HG03135 (cell line): Measurements from ENCODE around the gene ZNF326.
"Not testable (repeated sequence)": the region's sequence is repeated elsewhere in the genome, so short reads cannot be mapped to it uniquely, and the experiment has no call there.

Experiments used
- ATAC-seq: cut with Tn5 transposase; IDR thresholded peaks from one replicate; pipeline ENCODE4 v1.9.1; 2021; ENCODE audit warnings: mild to moderate bottlenecking, moderate library complexity; ENCODE audit not compliant: unreplicated experiment

ZNF326 gene

DNA sequence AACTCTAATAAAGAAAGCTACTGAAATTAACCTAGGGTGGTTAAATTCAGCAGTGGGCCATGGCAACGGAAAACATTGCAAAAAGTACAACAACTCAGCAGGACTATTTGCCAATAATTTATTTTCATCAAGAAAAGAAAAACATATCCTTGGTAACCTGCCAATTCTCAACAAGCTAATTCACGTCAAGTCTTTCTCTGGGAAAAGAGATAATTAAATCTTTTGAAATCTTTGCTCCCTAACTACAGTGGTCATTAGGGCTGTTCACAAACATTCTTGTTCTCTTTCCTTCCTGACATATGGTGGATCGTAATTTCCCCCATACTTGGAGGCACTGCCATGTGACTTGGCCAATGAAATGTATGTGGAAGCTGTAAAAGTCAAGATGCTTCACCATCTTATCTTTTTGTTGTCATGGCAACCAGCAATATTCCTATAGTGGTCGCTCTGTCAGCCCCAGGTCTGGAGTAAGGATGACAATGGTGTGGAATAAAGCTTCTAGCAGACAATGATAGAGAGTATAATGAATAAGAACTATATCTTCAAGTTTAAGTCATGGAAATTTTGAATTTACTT lies 29.6 kb upstream of the ZNF326 start:
- ATAC-seq, result no peak

DNA sequence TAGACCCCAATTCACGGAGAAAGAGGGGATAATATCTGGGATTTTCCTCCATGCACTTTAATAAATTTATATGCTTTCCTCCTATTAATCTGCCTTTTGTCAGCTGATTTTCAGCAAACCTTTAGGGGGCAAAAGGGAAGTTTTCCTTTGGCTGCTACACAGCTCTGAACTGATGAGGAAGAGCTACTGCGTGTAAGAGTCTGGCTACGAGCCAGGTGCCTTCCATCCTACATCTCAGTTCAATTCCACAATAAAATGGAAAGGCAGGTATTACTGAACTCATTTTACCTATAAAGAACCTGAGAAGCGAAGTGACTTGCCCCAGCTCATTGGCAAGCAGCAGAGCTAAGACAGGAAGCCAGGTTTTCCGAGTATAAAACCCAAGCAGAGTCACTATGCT lies 28.3 kb upstream of the ZNF326 start:
- ATAC-seq, result no peak

DNA sequence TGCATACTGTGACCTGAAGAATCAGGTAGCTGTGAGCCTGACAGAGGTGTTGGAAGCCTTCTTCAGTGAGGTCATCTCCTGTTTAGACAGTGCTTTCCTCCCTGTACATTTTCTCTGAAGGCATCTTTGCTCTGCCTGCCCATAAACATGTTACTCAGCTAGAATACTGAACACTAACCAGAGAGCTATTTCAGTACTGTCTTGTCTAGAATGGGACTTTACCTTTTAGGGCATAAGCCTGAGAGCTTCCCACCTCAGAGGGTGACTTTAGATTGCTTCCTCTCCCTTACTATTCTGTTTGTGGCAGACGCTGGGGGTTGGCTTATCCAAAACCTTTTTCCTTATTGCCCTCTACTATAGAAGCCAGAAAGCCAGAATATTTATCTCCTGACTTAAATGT lies 23.3 kb upstream of the ZNF326 start:
- ATAC-seq, result peak; percentile 64

DNA sequence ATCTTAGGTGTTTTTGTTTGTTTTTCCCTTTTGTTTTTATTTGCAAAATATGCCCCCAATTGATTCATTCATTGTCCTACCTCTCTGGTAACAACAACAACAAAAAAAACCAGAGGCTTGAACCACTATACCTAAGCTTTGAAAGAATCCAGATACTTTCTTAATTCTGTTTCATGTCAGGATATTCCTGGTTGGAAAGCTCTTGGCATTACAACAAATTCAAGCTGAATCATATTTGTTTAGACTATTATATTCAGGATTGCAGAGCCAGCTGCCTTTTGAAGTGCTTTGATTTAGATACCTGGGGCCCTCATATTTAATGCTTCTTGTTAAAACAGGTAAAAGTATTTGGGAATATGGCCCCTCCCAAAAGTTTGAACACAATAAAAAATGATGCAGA lies 22.9 kb upstream of the ZNF326 start:
- ATAC-seq, result no peak

DNA sequence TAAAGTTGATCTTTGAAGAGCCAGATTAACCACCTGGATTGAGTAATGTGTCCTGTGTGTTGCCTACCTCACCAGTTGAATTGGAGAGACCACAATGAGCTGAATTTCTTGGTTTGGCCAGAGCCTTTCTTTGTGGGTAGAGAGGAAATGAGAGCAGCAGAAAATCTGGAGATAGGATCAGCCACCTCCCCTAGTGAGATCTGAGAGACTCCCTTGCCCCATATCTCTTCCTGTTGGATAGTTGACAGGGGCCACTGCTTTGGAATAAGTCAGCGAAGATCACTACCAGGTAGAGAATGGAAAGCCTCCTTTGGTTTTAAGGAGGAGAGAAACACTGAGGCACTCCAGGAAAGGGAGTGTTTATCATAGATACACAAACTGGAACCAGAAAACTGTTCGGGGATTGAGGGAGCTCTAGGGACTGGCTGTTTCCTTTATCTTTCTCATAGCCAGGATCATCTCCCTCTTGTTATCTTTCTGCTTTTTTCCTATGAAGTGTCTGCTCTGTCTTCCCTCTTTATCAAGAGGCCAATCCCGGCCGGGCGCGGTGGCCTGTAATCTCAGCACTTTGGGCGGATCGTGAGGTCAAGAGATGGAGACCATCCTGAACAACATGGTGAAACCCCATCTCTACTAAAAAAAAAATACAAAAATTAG lies 21.3 kb upstream of the ZNF326 start:
- ATAC-seq, result no peak

DNA sequence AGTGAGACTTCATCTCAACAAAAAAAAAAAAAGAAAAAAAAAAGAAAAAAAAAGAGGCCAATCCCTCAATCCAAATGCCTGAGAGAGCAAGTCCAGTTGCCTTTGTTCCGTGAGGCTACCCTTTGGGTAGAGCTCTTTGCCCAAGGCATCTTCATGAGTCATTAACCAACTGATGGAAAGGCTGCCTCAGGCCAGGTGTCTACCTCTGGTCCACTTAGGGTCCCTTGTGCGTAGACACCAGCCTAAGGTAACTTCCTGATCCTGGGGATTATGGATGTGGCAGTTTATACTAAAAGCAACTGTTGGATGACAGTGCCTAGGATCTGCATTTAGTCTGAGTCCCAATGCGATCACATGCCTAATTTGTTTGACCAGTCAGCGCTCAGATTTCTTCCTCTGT lies 20.7 kb upstream of the ZNF326 start:
- no peak for ATAC-seq

DNA sequence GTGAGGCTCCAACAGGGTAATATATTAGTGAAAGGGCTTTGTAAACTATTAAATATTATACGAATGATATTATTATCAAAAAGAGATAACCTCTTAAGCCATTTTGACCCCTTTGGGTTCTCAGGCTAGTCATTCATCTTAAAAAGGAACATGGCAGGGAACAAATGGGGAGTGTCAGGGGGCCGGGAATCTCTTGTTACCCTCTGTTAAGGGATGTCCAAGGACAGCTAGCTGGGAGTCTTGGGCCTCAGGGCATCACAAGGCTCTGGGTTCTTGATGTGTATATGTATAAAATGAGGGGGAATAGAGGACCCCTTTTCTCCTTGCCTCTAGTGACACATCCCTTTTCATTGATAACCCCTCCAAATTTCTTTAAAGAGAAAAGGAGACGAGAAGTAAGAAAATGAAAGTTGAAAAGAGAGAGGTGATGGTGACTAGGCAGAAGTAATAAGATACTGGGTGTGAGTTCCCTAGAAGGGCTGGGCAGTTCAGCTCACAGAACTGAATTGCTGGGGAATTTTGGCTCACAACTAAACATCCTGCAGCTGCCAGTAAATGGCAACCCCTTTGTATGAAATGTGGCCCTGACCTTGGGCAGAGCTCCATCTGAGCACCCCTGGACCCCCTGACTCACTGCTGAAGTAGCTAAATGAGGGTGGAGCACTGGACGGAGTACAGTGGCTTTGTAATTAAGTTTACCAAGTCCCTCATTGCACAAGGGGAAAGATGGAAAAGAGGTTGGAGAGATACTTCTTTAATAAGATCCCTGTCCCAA lies 20.0 kb upstream of the ZNF326 start:
- no peak for ATAC-seq

DNA sequence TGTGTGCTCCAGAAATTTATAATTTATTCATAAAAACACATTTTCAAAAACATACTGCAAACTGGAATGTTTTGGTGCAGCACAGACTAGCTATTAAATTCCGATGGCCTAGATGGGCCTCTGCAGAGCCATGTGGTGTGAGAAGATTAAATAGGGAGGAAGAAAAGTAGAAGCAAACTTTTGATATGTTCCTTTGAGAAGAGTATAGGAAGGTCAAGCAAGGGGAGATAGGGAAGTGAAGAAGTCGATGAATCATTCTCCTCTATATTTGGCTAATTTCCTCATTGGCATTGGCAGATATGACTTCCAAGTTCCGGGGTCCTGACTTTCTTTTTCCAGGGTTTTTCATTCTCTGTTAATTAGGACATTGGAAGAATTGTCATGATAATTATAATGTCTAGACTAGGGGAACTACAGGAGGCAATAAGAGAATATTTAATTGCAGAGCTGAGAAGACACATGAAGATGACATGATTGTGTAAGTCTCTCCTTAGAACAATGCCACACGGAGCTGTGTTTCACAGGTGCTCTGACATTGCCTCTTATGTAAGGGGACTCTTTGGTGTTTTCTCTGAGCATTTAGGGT lies 19.3 kb upstream of the ZNF326 start:
- ATAC-seq, result no peak

DNA sequence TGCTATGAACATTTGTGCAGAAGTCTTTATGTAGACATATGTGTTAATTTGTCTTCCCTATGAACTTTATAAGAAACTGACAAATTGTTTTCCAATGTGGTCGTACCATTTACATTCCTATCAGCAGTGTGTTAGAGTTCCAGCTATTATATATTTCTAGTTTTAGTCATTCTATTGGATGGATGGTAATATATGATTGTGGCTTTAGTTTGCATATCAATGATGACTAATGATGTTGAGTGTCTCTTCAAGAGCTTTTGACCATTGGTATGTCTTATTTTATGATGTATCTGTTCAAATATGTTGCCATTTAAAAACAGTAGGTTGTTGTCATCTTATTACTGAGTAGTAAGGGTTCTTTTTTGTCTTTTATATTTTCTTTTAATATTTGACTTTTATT lies 16.2 kb upstream of the ZNF326 start:
- no peak for ATAC-seq

DNA sequence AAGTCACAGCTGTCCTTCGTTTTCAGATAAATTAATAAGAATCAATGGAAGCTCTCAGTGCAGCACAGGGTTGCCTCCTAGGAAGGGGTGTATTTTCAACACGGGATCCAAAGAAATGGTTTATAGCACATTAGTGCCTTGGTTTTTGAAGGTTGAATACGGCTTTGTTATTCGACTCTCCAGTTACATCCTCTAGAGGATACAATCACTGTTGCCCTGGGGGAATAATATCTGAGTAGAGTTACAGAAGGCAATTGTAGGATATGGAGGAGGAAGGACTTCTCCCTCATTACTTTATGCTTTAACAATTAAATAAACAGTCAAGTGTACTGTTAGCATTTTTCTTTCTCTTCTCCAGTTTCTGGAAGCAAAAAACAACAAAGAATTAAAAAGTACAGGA lies 14.3 kb upstream of the ZNF326 start:
- no peak for ATAC-seq

DNA sequence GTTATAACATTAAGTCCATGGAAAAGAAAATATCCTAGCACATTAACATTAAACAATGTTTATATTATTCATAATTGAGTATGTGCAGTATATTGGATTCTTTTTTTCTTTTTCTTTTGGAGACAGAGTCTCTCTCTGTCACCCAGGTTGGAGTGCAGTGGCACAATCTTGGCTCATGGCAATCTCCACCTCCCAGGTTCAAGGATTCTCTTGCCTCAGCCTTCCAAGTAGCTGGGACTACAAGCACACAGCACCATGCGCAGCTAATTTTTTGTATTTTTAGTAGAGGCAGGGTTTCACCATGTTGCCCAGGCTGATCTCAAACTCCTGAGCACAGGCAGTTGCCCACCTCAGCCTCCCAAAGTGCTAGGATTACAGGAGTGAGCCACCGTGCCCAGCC lies 12.1 kb upstream of the ZNF326 start:
- not testable (repeated sequence) for ATAC-seq

DNA sequence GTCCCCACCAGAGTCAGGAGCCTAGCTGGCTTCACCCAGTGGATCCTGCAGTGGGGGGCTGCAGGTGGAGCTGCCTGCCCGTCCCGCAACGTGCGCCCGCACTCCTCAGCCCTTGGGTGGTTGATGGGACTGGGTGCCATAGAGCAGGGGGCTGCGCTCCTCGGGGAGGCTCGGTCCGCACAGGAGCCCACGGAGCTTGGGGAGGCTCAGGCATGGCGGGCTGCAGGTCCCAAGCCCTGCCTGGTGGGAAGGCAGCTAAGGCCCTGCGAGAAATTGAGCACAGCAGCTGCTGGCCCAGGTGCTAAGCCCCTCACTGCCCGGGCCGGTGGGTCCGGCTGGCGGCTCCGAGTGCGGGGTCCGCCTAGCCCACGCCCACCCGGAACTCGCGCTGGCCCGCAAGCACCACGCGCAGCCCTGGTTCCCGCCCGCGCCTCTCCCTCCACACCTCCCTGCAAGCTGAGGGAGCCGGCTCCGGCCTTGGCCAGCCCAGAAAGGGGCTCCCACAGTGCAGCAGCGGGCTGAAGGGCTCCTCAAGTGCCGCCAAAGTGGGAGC lies 10.3 kb upstream of the ZNF326 start:
- not testable (repeated sequence) for ATAC-seq

DNA sequence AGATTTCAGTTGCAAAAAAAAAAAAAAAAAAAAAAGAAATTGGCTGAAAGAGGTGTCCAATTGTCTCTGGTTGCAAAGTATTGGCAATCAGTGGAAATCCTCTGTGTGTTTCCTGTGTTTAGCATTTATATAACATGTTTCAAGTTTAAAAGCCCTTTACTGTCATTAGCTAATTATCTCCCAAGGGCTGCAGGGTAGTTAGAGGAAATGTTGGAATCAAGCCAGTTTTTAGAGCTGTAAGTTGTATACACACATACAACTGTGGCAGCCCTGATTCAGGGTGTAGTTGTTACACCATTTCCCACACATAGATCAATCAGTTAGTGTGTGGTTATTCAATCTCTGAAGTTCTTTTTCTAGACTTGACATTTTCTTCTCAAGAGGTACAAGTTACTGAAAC lies 8.9 kb upstream of the ZNF326 start:
- no peak for ATAC-seq

DNA sequence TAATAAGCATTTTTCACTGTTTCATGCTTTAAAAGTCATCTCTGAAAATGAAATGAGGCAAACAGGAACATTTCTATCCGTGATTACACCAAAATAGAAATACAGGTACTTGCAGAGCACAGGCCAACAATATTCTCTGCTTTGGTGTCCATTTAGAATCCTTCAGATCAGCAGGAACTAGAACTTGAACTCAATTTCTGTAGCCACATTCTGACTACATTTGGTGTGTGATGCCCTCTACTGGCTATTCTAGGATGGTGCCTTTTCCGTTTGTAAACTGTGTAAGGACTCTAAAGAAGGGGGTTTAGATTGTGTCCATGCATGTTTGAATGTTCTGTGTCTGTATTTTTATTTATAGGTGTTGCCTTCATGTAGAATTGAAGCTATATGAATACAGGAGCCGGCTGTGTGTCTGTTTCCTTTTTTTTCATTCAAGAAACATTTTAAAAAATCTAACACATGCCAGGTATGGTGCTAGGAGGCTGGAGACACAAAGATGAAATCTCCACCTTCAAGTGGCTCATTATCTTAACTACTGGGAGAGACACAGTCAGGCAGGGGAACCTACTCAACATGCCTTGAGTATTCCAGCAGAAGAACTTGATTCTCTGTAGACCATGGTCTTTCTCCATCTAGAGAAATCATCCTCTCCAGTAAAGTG lies 7.6 kb upstream of the ZNF326 start:
- no peak for ATAC-seq

DNA sequence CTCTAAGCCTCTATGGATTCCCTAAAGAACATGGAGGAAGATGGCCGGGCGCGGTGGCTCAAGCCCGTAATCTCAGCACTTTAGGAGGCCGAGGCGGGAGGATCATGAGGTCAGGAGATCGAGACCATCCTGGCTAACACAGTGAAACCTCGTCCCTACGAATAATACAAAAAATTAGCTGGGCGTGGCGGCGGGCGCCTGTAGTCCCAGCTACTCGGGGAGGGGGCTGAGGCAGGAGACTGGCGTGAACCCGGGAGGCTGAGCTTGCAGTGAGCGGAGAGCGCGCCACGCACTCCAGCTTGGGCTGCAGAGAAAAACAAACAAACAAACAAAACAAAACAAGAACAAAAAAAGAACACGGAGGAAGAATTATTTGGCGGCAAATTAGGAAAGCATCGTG lies 5.8 kb upstream of the ZNF326 start:
- ATAC-seq, result no peak

DNA sequence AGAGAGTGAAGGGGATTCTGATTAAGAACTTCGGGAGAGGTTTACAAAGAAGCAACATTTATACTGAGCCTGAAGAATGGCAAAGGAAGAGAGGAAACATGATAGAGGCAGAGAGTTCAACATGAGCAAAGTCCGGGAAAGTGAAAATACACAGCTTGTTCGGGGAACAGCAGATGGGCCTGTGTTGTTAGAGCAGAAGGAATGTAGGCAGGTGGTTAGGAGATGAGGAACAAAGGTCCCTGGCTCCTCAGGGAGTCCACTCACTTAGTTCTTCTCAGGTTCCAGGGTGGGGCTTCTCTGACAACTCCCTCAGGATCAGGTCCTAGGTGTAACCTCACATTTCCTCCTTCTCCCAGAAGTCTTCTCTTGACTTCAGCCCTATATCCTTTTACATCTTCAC lies 5.1 kb upstream of the ZNF326 start:
- ATAC-seq, result no peak

DNA sequence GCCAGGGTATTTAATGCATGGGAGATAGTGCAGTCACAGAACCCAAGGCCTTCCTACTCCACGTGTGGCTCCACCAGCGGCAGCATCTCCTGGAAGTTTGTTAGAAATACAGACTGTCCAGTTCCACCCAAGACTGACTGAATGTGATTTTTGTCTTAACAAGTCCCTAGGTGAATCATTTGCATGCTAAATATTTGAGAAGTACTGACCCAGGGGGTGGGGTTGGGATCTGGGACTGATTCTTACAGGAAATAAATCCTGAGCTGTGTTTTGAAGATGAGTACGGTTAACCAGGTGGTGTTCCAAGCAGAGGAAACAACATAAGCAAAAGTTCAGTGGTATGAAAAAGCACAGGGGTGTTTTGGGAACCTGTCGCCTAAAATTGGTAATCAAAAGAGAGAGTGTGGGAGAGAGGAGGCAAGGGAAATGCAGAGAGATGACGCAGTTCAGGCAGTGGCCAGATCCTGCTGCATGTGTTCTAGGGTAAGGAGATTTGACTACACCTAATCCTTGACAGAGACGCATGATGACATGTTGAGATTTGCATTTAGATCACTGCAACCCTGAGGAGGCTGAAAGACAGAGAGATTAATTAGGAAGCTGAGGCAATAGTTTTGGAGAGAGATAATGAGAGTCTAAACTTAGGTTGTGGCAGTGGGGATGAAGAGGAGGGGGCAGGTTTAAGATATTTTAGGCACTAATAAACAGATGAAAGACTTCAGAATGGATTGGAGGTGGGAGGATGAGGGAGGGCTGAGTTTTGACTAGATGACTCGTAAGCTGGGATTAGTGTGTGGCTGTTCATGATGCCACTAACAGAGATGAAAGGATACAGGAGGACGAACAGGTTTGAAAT lies 3.7 kb upstream of the ZNF326 start:
- no peak for ATAC-seq

DNA sequence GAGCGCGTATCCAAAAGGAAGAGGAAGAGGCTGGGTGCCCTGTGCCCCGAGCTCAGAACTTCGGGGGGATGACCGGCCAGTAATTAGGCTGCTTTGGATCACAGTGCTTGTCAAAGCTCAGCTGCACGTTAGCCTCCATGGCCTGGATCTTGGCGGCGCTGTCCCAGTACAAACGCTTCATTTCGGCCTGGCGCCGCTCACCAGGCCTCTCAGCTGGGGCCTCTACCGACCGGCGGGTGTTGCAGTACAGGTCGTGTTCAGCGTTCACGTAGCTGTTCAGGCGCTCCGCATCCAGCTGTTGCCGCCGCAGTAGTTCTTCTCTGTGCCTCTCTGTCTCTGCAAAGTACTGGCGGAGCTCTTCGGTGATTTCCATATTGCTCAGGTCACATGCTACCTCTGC lies 1.4 kb upstream of the ZNF326 start:
- ATAC-seq, result no peak

DNA sequence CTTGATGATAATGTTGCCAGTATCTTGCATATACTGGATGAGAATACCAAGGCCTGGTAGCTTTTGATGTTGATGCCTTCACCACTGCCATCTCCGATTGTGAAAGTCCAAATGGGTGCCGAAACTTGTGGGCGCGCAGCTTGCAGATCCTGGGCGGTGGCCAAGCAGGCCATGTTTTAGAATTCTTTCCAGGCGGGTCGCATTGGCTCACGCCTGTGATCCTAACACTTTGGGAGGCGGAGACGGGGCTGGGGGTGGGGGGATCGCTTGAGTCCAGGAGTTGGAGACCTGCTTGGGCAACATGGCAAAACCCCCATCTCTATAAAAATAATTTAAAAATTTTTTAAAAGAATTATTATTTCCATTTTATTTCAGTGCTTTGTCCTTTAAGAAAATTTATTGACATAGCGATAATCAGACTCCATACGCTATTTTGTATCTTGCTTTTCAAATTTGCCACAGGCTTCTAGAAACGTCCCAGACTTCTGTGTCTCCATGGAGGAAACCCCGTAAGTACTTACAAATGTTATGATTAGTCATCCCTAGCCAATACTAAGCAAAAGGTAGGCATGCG lies 592 bp upstream of the ZNF326 start:
- ATAC-seq, result no peak
